Activated CD4-positive, CD25-positive, alpha-beta regulatory T cell (primary cell): ENCODE measurements around the gene ATF7.
"Not testable (repeated sequence)": the region's sequence is repeated elsewhere in the genome, so short reads cannot be mapped to it uniquely, and the experiment has no call there.

ENCODE experiments used
- DNase-seq, 4 experiments: peaks; one replicate each; lab custom pipeline; 2025; lab: John Stamatoyannopoulos, UW

ATF7 gene

DNA sequence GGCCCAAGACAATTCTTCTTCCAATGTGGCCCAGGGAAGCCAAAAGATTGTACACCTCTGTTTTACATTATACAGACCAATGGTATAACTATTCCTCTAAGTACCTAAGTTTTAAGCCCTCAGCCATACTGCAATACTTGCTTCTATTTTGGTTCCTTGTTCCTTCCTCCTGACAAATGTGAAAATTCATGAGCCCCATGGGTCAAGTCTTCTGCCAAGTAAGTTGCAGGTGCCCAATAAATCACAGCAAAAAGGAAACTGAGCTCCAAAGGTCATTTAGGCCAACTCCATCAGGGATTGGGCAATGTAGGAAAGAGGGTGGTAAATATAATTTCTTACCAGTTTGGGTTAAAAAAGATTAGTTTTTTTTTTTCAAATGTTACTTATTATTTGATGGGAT, 61.2 kb downstream of the ATF7 start:
- DNase-seq = no peak

DNA sequence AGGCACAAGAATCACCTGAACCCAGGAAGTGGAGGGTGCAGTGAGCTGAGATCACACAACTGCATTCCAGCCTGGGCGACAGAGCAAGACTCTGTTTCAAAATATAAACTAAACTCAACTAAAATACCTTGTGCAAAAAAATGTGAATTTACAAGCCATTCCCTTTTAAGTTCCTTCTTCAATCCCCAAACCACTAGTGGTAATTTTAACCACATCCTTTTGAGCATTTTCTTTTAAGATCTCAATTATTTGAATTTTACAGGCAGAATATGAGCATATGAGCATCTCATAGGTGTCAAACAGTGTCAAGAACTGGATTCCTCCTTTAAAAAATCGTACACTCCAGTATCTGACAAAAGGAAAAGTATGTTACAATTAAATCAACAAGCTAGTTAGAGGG, 61.9 kb downstream of the ATF7 start:
- DNase-seq = no peak

DNA sequence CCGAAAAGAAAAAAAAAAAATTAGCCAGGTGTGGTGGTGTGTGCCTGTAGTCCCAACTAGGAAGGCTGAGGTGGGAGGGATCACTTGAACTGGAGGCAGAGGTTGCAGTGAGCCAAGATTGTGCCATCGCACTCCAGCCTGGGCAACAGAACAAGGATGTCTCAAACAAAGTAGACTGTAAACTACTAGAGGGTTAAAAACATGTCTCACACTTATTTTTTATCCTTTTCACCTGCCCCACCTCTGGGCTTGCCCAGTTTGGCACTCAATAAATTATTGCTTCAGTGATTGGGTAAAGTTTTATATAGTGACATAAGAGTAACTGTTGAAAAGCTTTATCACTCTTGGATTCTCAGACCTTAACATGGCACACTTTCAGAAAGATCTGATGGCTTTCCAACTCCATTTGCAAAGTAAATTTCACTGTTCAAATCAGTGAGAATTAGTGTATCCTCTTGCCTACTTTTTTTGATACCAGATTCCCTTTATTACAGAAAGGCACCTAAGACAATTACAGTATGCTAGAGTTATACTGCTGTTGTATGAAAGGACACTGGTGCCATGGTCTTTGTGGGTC, 62.6 kb downstream of the ATF7 start:
- no peak for DNase-seq

DNA sequence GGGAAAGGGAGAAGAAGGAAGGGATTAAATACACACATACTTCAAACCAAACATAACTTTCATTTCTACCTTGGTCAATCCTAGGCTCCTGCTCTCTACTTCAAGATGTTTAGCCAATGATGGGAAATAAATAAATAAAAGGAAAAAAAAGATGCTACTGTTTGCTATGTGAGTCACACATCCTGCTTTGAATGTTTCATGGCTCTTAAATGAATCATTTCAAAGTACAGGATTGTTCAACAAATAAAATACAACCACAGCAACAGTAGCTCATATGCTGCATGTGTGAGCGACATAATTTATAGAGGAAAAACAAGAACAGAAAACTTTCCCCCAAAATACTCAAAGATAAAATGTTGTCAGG, 64.6 kb downstream of the ATF7 start:
- no peak for DNase-seq

DNA sequence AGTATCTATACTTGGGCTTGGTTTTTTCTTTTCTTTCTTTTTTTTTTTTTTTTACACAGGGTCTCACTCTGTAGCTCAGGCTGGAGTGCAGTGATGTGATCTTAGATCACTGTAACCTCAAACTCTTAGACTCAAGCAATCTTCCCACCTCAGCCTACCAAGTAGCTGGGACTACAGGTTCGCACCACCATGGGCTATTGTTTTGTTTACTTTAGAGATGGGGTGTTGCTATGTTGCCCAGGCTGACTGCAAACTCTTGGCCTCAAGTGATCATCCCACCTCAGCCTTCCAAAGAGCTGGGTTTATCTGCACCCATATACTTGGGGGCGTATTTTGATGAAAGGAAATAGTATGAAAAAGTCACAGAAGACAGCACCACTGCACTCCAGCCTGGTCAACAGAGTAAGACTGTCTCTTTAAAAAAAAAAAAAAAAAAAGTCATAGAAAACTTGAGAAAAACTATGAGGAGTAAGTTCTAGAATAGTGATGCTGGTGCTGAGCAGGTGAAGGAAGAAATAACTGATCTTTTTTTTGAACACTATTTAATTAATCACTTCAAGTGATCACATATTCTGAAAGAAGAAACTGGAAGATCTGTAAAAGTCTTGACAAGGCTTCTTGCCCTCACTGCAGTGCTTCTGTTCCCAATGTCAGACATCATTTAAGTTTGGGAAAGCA, 65.1 kb downstream of the ATF7 start:
- DNase-seq = no peak

DNA sequence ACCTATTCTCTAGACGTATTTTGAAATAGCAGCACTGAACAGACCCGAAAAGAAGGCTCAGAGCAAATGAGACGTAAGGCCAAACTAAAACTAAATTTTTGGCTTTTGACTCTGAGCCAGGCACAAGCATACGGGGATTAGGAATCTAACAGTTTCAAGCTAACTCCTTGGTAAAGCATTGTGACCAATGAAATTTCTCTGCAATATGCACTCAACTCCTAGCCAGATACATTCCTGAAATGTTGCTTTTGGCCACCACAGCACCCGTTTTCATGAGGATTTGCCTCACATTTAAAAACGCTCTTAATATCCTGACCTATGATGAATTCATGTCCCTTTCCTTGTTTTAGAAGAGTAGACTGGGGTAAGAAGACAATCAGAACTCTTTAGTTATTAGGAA, 65.8 kb downstream of the ATF7 start:
- DNase-seq = no peak

DNA sequence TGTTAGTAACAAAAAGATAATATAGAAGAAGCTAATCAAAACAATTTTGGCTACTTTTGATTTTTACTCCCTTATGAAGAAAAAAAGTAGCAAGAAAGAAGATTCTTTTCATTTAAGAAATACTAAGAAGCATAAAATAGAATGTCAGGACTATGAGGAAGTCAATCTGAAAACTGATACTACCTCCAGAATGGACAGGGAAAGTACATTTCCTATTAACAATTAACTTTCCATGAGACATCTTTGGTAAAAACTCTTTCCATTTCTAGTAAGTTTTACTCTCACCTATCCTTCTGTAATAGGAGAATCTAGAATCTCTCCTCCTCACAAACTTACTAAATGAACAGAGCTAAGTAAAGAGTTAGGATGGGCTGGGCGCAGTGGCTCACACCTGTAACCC, 67.6 kb downstream of the ATF7 start:
- no peak for DNase-seq

DNA sequence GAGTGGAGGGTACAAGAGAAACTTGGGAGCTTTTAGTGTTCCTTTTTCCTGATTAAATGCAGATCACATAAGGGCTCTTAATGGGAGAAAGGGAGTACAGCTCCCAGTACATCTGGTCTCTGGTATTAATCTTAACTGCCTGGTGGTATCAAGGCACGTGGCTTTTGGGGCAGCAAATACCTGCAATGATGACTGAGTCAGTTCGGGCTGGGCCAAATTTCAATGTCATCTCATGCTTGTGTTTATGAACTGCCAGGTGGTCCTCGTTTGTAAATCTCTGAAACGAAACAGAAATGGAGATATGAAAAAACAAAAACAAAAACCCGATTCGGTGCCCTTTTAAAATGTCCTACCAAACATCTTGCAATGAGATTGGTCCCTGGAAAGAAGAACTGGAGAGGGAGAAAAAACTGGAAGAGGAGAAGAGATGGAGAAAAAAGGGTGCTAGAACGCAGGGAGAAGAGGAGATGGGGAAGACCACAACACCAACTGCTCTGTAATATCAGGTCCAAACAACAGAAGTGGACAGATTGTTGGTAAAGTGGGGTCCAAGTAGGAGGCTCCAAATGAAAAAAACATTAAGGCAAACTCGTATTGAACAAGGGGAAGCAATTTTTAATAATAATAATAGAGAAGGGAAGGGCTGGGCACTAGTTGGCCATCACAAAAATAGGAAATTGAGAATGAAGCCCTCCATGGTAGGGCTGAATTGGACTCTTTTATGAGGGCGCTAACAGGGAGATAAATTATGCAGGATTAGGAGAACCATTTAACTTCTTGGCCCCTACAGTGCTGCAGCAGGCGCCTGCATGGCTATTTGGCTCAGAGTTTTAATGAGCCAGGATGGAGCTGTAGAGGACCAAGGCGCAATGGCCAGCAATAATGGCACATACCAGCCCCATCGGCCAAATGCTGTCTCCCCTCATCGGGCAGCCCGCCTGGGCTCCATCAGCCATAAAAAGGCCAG, 73.5 kb downstream of the ATF7 start:
- DNase-seq = no peak

DNA sequence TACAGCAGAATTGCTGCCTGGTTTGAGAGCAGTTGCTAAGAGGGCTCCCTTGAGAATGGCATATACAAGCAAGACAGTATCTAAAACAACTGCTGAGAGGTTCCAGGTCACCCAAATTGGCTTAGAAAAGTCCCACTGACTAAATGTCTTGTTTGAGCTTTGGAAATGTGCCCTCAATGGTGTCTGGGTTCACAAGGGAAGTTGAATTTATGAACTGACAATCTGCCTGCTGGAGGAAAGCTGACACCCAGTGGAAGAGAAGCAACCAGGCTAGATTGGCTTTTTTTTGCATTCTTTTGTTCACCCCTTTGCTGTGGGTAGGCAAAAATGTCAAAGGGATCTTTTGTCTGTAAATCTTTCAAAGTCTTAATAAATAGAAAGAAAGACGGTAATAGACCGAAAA, 74.3 kb downstream of the ATF7 start:
- no peak for DNase-seq

DNA sequence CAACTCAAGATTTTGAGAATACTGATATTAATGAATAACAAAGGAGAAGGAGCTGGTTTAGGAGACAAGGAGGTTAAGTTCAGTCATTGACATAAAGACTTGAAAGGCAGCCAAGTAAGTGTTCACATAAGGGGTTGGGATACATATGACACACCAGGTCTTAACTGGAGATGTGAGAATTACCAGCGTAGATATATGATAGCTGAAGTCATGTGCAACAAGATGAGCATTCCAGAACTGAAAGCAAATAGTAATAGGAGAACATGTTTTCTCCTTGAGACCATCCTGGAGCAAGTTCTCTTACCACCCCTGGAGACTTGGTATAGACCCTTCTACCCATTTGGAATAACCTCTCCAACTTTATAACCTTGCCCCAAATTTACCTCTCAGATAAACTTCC, 75.6 kb downstream of the ATF7 start:
- DNase-seq = no peak

DNA sequence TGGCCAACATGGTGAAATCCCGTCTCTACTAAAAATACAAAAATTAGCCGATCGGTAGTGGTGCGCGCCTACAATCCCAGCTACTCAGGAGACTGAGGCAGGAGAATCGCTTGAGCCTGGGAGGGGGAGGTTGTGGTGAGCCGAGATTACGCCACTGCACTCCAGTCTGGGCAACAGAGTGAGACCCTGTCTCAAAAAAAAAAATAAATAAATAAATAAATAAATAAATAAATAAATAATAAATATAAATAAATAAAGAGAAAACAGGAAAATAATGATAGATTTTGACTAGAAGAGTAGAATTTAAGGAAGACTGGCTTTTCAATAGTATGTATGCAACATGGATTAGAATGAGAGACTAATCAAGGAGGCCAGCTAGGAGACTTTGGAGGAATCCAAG, 76.1 kb downstream of the ATF7 start:
- DNase-seq = not testable (repeated sequence)

DNA sequence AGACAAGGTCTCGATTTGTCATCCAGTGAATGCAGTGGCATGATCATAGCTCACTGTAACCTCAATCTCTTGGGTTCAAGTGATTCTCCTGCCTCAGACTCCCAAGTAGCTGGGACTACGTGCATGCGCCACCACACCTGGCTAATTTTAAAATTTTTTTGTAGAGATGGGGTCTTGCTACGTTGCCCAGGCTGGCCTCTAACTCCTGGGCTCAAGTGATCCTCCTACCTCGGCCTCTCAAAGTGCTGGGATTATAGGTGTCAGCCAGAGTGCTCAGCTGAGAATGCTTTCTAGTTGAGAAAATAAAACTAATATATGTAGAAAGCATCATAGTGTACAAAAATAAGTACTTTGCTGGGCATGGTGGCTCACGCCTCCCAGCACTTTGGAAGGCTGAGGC, 77.8 kb downstream of the ATF7 start:
- DNase-seq = not testable (repeated sequence)

DNA sequence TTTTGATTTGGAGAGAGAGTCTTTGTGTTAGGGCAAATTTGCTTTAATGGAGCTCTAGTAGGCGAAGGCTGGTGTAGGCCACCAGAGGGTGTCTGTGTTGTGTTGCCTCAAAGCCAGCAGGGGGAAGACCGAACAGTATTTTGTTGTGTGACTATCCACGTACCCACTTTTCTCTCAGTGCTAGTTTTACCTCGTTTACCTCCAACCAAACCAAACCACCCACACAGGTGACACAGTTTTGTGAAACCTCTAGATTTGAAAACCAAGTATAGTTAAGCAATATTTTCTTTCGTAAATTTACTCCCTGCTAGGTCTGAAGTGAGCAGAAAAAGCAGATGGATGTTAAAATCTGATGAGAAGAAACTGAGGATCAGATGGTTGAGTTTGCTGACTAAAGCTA, 82.6 kb downstream of the ATF7 start:
- DNase-seq = peak in 1 of 4 experiments; percentile 10

DNA sequence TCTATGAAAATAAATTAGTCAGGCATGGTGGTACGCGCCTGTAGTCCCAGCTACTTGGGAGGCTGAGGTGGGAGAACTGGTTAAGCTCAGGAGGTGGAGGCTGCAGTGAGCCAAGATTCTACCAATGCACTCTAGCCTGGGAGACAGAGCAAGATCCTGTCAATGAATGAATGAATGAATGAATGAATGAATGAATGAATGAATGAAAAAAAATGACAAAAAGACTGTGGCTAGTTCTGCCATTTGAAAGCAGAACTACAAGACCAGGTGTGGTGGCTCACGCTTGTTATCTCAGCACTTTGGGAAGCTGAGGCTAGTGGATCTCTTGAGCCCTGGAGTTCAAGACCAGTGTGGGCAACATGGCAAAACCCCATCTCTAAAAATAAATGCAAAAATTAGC, 86.7 kb downstream of the ATF7 start:
- no peak for DNase-seq

DNA sequence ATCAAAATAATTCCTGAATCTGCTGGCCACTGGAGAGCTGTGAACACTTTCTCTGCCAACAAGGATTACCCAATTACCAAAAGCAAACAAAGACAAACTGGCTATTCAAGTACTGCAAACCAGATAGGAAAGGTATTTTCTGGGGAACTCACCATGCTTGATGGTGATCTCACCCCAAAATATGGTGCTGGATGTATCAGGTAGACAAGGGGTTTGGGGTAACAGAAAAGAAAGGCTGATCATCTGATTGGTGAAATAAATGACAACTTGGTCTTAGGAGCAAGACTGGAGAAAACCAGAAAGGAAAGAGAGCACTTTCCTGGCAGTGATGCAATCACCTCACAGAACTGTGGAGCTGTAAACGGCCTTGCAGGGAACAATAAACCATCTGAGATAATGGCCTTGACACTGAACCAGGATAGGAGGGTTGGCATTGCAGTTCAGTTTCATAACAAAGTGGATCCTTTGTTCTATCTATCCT, 87.9 kb downstream of the ATF7 start:
- DNase-seq = no peak

DNA sequence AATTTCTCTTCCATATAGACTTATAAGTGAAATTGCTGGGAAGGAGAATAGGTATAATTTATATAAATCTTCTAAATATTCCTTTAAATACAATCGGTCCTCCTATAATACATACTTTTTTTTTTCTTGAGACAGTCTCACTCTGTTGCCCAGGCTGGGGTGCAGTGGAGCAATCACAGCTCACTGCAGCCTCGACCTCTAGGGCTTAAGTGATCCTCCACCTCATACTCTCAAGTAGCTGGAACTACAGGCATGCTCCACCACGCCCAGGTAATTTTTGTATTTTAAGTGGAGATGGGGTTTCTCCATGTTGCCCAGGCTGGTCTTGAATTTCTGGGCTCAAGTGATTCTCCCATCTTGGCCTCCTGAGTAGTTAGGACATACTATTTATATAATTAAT, 89.2 kb downstream of the ATF7 start:
- no peak for DNase-seq

DNA sequence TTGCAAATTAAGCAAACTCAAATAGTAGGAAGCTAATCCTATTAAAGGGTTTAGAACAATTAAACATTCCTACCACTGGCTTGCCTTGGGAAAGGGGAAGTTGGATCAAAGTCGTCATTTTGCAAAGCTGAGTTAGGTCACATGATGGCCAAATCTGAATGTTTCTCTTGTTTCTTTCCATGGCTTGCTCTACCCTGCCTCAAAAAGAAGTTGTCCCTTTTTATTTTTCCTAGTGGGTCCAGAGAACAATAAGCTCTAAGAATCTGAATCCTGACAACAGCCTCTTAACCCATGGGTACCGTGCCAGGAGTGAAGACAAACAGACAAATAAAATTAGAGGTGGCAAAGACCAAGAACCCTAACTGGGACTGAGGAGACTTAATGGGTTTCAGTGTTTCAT, 92.7 kb downstream of the ATF7 start:
- no peak for DNase-seq

DNA sequence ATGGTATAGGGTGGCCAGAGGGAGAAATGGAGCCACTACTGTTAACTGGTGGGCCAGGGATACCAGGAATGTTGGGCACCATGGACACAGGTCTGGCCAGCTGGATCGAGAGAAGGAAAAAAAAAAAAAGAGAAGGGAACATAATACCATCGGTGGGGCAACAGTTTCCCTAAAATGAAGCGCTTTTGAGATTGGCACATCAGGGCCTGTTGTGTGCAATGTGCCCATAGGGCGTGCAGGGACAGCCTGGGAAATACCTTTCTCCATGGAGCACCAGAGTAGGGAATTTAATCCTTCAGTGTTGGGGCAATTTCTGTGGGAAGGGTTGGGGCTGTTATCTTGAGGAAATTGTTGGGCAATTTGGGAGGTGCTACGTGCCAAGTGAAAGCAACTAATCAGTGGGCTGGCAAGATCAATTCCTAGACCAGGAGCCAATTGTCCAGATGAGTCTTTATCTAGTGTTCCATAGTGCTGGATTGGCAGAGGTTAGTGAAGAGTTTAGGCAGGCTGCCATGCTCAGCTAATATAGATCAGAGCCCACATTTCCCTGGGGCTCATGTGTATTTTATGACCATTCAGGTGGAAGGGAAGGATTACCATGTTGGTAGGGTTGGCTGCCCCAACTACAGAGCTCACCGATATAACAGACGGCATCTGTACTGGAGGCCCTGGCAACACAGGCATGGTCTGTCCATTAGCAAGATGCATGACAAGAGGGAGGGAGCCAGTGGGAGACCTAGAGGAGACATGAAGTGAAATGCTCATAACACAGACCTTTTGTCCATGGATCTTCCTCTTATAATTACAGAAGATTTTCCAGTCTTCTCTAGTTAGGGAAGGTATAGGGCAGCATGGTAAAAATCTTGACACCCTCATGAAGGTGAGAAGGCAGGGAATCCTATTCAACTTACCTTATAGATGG, 93.4 kb downstream of the ATF7 start:
- DNase-seq = no peak

DNA sequence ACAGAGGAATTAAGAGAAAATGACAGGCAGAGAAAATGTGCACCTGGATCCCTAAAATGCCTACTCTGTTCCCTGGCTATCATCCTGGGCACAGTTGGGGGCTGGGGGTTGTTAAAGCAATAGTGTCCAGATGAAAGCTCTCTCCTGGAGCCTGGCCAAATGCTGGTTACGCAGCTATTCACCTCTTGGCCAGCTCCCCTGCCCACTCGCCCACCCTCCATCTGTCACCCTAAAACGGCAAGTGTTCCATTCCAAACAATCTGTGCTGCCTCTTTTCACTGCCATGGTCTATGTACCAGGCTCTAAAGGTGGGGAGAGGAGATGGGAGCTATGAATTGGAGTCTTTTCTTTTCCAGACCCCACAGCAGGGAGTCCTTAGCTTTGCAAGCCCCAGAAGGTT, 94.2 kb downstream of the ATF7 start:
- no peak for DNase-seq

DNA sequence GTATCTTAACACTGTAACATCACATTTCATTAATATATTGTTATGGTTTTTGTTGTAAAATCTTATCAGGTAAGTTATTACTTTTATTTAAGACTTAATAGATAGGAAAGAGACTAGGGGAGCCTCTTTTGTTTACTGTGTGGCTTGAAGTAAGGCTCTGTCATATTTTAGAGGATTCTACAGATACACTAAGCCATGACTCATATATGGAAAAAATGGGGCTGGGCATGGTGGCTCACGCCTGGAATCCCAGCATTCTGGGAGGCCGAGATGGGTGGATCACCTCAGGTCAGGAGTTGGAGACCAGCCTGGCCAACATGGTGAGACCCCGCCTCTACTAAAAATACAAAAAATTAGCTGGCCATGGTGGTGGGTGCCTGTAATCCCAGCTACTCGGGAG, 95.3 kb downstream of the ATF7 start:
- no peak for DNase-seq

DNA sequence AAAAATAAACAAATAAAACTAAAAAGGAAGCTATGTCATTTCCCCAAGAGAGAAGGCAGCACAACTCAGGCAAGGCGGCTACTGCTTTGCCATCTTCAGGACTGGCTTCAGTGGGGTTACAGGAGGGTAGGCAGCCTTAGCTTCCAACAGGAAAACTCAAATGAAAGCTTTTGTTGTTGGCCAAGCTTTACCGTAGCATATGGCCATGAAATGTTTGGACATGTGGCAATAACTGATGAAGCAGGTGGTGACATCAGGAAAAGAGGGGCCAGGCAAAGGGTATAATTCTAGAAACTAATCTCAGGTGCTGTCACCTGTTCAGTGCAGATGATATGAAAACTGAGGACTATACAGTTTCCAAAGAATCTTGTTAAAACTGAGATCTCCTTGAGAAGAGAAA, 96.1 kb downstream of the ATF7 start:
- DNase-seq = no peak

DNA sequence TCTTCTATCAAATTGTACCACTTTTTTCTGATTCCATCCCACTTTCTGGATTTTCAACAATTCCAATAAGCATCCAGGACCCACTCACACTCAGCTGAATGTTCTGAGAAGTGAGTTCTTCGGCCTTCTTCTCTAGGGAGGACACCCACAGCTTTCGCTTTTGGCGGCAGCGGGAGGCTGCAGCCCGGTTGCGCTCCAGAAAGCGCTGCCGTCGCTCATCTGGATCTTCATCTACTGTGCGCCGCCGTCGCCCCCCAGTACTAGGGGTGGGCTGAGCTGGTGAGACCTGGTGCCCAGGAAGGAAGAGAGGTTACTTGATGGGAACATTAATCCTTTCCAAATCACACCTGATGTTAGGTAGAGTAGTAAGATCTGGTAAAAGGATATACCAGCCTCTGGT, 101.7 kb downstream of the ATF7 start:
- no peak for DNase-seq
